GM19467 (cell line): ENCODE results near the gene CTDSPL.

Source experiments
- ATAC-seq: cut with Tn5 transposase; IDR thresholded peaks from one replicate; pipeline ENCODE4 v1.9.1; 2021; ENCODE audit warnings: mild to moderate bottlenecking, moderate library complexity; ENCODE audit not compliant: unreplicated experiment

Gene CTDSPL

DNA sequence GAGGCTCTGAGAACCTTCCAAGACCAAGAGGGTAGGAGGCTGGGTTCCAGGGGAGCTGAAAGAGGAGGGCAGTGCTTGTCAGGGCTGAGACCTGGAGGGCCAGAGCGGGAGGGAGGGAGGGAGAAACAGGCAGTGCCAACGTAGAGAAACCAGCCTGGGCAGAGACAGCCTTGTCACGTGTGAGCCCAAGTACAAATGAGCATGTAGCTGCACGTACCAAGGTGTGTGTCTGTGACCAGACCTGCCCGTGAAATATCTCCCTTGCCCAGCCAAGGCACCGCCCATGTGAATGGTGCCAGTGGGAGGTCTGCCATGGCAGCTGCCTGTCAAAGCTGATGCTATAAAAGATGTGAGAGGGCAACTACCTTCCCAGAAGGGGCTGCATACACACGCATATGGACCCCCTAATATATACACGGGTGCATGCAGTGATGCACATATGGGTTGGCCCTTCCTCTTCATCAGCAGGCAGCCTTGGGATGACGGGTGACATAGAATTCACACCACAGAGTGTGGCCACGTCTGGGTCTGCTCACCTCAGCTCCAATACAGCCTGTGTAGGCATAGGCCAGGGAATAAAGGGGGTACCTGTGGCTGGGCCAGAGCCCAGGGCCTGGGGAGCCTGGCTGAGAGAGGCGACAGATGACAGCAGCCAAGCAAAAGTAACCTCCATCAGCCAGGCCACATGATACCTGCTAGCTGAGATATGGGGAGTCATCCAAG is 7.8 kb upstream of the CTDSPL start:
- no peak for ATAC-seq

GRCh38 chr3:37855363-37855970 is 6.2 kb upstream of the CTDSPL start:
- ATAC-seq: no peak

- no peak for ATAC-seq
Observed at GRCh38 chr3:37856381-37856780, 5.3 kb upstream of the CTDSPL start.

- ATAC-seq: no peak
Observed at GRCh38 chr3:37858742-37859141, 2.9 kb upstream of the CTDSPL start.

- no peak for ATAC-seq
Observed at GRCh38 chr3:37859354-37859753, 2.3 kb upstream of the CTDSPL start.

DNA sequence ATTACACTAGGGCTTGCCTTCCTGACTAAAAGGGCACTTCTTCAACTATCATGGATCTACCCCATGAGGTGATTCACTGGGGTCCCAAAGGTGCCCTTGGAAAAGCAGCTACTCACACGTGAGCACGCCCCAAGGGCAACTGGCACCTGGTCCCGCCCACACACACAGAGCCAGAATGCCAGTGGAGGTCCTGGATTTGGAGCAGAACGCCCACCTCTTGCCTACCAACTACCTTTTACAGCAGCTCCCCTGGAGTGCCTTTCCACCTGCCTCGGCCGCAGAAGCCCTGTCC is 1.8 kb upstream of the CTDSPL start:
- no peak for ATAC-seq

GRCh38 chr3:37862219-37862902 is 681 bp downstream of the CTDSPL start:
- no peak for ATAC-seq

DNA sequence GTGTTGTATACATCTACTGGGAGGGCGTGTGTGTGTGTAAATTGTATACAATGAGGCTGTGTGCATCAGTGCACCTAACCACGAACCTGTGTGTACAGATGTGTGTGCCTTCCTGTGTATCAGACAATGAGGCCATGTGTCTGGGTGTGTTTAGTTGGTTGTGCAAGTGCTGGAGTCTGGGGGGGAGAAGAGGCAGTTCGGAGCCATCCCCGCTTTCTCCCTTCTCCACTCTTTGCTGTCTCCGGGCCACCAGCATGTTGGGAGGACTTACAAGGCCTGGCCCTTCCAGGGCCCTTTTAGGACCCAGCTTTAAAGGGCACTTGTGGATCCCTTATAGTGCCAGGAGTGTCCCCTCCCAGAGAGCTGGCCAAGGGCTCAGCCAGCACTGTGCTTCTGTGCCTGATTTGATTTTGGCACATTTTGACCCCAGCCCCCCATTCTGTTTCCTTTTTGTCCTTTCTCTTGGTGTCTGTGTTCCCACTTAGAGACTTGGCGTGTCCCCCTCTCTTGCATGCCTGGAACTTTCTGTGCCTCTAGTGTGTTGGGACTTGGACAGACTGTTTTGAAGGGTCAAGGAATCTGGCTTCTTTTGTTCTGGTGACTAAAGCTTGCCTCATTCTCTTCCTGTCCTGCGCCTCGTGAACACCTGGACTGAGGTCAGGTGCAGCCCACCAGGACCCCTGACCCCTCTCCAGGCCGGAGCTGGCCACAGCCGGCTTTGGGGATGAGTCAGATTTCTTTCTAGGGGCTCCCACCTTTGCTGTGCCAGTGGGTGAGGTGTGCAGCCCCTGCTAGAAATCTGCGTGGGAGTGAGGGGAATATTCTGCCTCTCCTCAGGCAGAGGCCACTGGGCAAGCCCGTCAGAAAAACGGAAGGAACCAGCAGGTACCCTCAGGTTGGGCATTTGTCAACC is 1.5 kb downstream of the CTDSPL start:
- no peak for ATAC-seq

DNA sequence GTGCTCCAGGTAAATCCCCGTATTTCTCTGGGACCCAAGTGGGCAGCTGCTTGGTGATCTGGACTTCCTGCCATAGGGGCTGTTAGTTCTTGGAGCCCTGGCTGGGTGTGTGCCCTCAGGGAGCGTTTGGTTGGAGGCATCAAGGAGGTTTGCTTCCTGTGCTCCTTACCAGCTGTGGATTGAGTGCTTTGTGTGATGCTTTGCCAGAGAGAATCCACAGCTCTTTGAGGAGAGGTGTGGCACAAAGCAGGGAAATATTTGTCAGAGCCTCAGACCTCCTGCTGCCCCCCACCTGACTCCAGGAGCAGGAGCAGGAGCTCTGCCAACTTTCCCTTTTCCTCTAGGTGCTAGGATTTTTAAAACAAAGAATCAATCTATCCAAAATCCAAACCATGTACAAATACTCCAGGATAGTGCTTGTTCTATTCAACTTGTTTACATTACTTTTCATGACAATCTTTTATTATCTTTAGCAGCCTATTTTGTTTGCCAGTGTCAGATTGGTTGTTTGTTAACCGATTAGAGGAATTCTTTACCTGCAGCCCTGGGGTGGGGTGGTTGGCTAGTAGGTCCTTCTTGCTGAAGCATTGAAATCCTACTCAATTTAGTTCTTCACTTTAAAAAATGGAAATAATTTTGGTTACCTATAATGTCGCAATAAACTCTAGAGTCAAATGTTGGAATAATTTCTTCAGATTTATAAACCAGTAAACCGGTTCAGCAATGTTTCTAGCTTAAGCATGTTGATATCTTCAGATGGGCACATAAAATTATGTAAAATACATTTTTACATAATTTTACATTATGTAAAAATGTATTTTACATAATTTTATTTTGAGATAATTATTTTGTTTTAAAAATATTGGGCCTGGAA is 2.5 kb downstream of the CTDSPL start:
- no peak for ATAC-seq

- no peak for ATAC-seq
Observed at GRCh38 chr3:37864904-37865303, 3.2 kb downstream of the CTDSPL start.

GRCh38 chr3:37867144-37867543 is 5.5 kb downstream of the CTDSPL start:
- no peak for ATAC-seq

DNA sequence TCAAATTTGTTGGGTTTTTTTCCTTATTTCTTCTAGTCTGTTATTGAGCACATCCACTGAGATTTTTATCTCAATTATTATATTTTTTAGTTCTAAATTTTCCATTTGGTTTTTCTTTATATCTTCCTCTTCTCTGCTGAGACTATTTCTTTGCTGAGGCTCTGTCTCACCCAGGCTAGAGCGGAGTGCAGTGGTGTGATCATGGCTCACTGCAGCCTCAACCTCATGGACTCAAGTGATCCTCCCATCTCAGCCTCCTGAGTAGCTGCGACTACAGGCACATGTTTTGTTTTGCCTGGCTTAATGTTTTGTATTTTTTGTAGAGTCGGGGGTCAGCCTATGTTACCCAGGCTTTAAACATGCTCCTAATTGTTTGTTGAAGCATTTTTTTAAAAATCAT is 10.2 kb downstream of the CTDSPL start:
- ATAC-seq: no peak

GRCh38 chr3:37872413-37873160 is 10.9 kb downstream of the CTDSPL start:
- ATAC-seq: no peak

- no peak for ATAC-seq
Observed at GRCh38 chr3:37876279-37876678, 14.6 kb downstream of the CTDSPL start.

DNA sequence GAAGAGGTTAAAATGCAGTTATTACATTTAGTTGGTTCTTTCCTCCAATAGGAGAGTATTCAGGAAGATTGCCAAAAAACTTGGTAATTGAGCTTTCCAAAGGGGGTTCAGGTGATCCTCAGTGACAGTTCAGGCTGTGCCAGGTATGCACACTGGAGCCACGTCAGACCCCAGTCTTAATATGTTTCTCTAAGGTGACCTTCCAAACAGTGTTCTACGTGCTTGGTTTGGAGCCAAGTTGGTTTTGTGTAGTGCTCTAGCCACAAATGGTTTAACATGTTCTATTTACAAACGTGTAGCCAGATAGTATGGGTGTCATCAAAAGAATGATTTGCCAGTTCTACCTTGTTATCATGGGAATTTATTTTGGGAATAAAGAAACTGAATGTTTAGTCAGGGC is 21.0 kb downstream of the CTDSPL start:
- ATAC-seq: no peak

DNA sequence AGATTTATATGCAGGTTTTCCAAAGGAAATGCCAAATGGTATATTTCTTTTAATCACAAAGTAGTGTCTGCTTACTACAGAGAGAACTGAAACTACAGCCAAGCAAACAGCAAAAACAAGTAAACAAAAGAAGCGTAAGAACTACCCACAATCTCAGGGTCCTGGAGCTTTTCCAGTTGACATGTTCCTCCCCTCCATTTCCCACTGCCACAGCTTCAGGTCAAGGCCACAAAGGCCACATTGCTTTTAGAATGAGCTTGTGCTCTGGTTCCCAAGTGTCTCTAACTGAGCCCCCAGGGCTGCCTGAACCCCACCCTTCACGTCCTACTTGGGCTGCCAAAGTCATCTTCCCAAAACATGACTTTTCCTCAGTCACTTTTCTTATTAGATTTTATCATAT is 24.1 kb downstream of the CTDSPL start:
- ATAC-seq: no peak

GRCh38 chr3:37886395-37886794 is 24.7 kb downstream of the CTDSPL start:
- no peak for ATAC-seq

DNA sequence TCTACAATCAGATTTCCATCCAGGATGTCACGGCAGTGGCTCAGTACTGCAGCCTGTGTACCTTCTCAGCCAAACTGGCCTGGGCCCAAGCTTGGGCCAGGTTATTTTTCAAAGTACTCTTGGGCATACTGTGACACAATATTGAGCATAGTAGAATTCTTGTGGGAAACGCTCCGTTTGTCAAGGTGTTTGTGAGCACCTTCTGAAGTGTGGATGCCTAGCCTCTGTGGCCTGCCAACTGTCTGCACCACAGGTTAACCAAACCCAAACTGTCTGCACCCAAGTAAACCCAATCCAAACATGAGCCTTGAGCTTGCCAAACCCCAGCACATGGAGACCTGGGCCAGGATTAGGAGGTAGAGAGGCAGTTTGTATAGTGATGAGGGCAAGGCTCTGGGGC is 25.4 kb downstream of the CTDSPL start:
- no peak for ATAC-seq

- no peak for ATAC-seq
Observed at GRCh38 chr3:37887824-37888223, 26.1 kb downstream of the CTDSPL start.

DNA sequence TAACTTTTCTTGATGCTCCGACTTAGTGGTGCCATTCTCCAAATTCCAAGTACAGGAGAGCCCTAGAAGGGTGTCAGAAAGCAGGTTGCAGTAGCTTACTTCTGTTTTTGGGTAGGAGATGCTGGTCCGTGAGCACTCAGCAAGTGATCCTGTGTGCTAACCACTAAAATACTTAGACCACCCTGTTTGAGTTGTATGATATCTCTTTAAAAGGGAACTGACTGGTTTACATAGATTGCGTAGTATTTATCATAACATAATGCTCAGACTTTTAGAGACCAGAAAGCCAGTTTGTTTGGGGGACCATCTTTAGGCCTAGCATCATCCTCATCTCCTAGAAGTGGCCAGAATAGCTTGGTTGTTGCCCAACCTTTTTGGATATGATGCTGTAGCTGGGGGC is 26.7 kb downstream of the CTDSPL start:
- ATAC-seq: no peak
